Fibroblast of skin of left biceps (primary cell): ENCODE results near the gene CPED1.

Experiments
- DNase-seq, 2 experiments: peaks; one replicate each; pipeline ENCODE4 v3.0.0-alpha.2; 2013; ENCODE audit warnings: low read depth in 2 of 2

The CPED1 gene

DNA sequence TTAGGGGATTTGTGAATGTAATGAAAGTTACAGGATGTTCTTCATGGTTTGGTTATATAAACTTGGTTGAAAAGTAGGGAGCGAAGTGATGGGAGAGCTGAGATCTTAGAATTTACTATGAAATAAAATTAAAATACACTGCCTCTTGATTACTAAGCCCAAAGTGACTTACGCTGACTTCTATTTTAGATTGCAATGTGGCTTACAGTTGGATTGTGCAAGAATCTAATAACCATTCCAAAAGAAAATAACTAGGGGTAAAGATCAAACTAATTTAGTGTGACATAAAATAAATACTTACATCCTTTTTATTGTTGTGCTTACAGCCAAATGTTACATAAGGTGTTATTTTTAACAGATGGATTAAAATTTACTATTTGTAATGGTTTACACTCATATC lies 355.6 kb downstream of the CPED1 start:
- no peak for DNase-seq

DNA sequence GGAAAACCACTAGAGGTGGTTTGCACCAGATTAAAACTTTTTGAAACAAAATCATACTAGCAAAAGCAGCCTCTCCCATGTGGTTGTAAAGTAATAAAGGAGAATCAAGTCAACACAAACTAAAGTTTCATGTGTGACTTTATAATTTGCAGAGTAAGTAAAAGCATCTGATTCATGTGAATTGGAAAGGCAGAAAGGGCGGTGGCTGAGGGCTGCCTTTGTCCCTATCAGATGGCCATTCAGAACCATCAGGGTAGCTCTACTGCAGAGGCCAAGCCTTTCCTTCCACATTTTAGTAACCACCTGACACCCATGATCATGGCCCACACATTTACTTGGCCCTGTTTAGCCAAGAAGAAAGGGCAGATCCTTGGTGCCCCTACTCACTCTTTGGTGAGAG lies 356.0 kb downstream of the CPED1 start:
- DNase-seq, result no peak
